ENCODE measurements around the gene KLF6.
"Not testable (repeated sequence)": the region's sequence is repeated elsewhere in the genome, so short reads cannot be mapped to it uniquely, and the experiment has no call there.

KLF6 gene

GRCh38 chr10:3732183-3732582 is 52.8 kb downstream of the KLF6 start:
- DNase-seq (ENCODE audit: low read depth in 4 of 4, low spot score in 1 of 4) = not testable (repeated sequence)

GRCh38 chr10:3729397-3729976 is 55.5 kb downstream of the KLF6 start:
- DNase-seq (ENCODE audit: low read depth in 4 of 4, low spot score in 1 of 4) = no peak

- no peak for DNase-seq (ENCODE audit: low read depth in 4 of 4, low spot score in 1 of 4)
Measured at GRCh38 chr10:3728563-3728962, 56.4 kb downstream of the KLF6 start.

- DNase-seq (ENCODE audit: low read depth in 4 of 4, low spot score in 1 of 4) = no peak
Measured at GRCh38 chr10:3727268-3727667, 57.7 kb downstream of the KLF6 start.
